ENCODE results near the gene NPTN. TPM values are rescaled to one million over a fixed set of nuclear protein-coding genes. Genes with fewer than 3 reads are reported as not detected.

Gene NPTN
- polyA plus RNA-seq, 1 donor (not counting 4 experiments of a cell fraction or from before 2014, with no cell fraction given) = 223 TPM

DNA sequence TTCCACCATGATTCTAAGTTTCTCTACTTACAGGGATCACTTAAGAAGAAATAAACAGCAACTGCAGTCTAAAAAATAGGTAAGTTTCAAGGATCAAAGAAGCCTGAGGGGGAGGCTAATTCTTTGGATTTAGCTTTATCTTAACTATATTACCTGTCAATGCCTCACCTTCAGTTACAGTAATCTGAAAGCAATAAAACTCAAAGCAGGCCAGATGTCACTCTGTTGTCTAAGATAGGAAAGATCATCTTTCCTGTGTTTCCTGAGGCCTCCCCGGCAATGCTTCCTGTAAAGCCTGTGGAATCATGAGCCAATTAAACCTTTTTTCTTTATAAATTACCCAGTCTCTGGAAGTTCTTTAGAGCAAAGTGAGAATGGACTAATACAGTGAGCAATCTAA, 60.2 kb downstream of the NPTN start:
- Histone ChIP-seq H2AFZ (ENCODE audit: control insufficient read depth, low read length) (no peak overlapping the region), H3K9ac (ENCODE audit: control insufficient read depth, extremely low read depth, insufficient read depth, low read length) (no peak overlapping the region), H4K20me1 (ENCODE audit: control insufficient read depth, extremely low read depth, insufficient read depth, low read length) (peaks cover 6% of the 10 kb centered on the region), H3K4me3 (ENCODE audit: control insufficient read depth in 2 of 3, extremely low read depth in 1 of 3, insufficient read depth in 2 of 3, low read depth in 1 of 3, low read length in 3 of 3) (no peak overlapping the region), H3K9me3 (ENCODE audit: control insufficient read depth, low read depth, low read length) (no peaks in the 10 kb centered on the region), H3K27ac (ENCODE audit: control insufficient read depth, insufficient read depth, low read length) (peak overlapping the region; percentile 28), H3K27me3 (ENCODE audit: control insufficient read depth, extremely low read depth, insufficient read depth, low read length) (no peaks in the 10 kb centered on the region), H3K9me1 (ENCODE audit: control insufficient read depth, extremely low read depth, insufficient read depth, low read length) (peaks cover 5% of the 10 kb centered on the region), H3K4me1 (ENCODE audit: control insufficient read depth, extremely low read depth, insufficient read depth, low read length) (peaks cover 38% of the 10 kb centered on the region), H3K79me2 (ENCODE audit: control insufficient read depth, insufficient read depth, low read length) (no peaks in the 10 kb centered on the region), H3K4me2 (ENCODE audit: control insufficient read depth, extremely low read depth, insufficient read depth, low read depth, low read length) (no peak overlapping the region), H3K36me3 (ENCODE audit: control insufficient read depth in 2 of 2, extremely low read depth in 1 of 2, insufficient read depth in 2 of 2, low read length in 2 of 2) (peaks cover 24 to 48% of the 10 kb centered on the region in 2 experiments)
- FAIRE-seq (no peak), DNase-seq (ENCODE audit: low read depth, low spot score) (no peak)
- dilution Hi-C loops (cut with MboI; ENCODE audit: extremely low pct_ligation_motif_present, low sequenced_read_pairs) = no loop called here
- TF ChIP-seq, protein P1, sequence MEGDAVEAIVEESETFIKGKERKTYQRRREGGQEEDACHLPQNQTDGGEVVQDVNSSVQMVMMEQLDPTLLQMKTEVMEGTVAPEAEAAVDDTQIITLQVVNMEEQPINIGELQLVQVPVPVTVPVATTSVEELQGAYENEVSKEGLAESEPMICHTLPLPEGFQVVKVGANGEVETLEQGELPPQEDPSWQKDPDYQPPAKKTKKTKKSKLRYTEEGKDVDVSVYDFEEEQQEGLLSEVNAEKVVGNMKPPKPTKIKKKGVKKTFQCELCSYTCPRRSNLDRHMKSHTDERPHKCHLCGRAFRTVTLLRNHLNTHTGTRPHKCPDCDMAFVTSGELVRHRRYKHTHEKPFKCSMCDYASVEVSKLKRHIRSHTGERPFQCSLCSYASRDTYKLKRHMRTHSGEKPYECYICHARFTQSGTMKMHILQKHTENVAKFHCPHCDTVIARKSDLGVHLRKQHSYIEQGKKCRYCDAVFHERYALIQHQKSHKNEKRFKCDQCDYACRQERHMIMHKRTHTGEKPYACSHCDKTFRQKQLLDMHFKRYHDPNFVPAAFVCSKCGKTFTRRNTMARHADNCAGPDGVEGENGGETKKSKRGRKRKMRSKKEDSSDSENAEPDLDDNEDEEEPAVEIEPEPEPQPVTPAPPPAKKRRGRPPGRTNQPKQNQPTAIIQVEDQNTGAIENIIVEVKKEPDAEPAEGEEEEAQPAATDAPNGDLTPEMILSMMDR (optimal IDR thresholded peaks at IDR 0.05 in 1 of 3, IDR thresholded peaks at IDR 0.05 in 1 of 3, conservative IDR thresholded peaks at IDR 0.05 in 1 of 3; ENCODE audit: extremely low read depth in 1 of 3, insufficient read depth in 2 of 3, low read length in 3 of 3) = no peak
- no peak for TF ChIP-seq EZH2 (IDR thresholded peaks at IDR 0.05; ENCODE audit: low read length)

DNA sequence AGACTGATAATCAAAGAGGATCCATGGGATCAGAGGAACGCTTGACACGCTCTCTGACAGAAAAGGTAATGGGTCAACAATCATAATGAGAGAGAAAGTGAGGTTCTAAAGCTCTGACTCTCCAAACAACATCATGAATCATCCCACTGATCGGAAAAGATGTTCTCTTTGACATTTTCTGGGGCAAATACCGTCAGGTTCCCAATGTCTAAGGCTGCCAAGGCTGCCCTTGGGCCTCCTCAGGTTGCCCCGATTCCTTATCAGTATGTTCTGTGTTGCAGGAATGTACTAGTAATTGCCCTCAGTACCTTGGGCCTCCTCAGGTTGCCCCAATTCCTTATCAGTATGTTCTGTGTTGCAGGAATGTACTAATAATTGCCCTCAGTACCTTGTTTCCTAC, 60.9 kb downstream of the NPTN start:
- Histone ChIP-seq H3K36me3 (ENCODE audit: control insufficient read depth in 2 of 2, extremely low read depth in 1 of 2, insufficient read depth in 2 of 2, low read length in 2 of 2) (peaks cover 28 to 48% of the 10 kb centered on the region in 2 experiments), H3K27ac (ENCODE audit: control insufficient read depth, insufficient read depth, low read length) (no peak overlapping the region)
- no peak for DNase-seq (ENCODE audit: low read depth, low spot score)

More for the DNA sequence above, 60.9 kb downstream of the NPTN start:
- H2AFZ ChIP-seq (ENCODE audit: control insufficient read depth, low read length) = no peak overlapping the region
- no peak overlapping the region for H3K9ac ChIP-seq (ENCODE audit: control insufficient read depth, extremely low read depth, insufficient read depth, low read length)
- peaks cover 5% of the 10 kb centered on the region for H3K9me1 ChIP-seq (ENCODE audit: control insufficient read depth, extremely low read depth, insufficient read depth, low read length)
- H3K4me3 ChIP-seq (ENCODE audit: control insufficient read depth in 2 of 3, extremely low read depth in 1 of 3, insufficient read depth in 2 of 3, low read depth in 1 of 3, low read length in 3 of 3) = no peak overlapping the region
- H4K20me1 ChIP-seq (ENCODE audit: control insufficient read depth, extremely low read depth, insufficient read depth, low read length) = peaks cover 6% of the 10 kb centered on the region
- dilution Hi-C loops (cut with MboI; ENCODE audit: extremely low pct_ligation_motif_present, low sequenced_read_pairs) = no loop called here
- H3K27me3 ChIP-seq (ENCODE audit: control insufficient read depth, extremely low read depth, insufficient read depth, low read length) = no peaks in the 10 kb centered on the region
- H3K9me3 ChIP-seq (ENCODE audit: control insufficient read depth, low read depth, low read length) = no peaks in the 10 kb centered on the region
- H3K4me1 ChIP-seq (ENCODE audit: control insufficient read depth, extremely low read depth, insufficient read depth, low read length) = peaks cover 34% of the 10 kb centered on the region
- H3K79me2 ChIP-seq (ENCODE audit: control insufficient read depth, insufficient read depth, low read length) = no peaks in the 10 kb centered on the region
- no peak for FAIRE-seq
- no peak overlapping the region for H3K4me2 ChIP-seq (ENCODE audit: control insufficient read depth, extremely low read depth, insufficient read depth, low read depth, low read length)
- TF ChIP-seq EZH2 (IDR thresholded peaks at IDR 0.05; ENCODE audit: low read length) = no peak
- TF ChIP-seq, protein P1 (optimal IDR thresholded peaks at IDR 0.05 in 1 of 3, IDR thresholded peaks at IDR 0.05 in 1 of 3, conservative IDR thresholded peaks at IDR 0.05 in 1 of 3; ENCODE audit: extremely low read depth in 1 of 3, insufficient read depth in 2 of 3, low read length in 3 of 3) = no peak

Measured in keratinocyte (primary cell).